CD1c-positive myeloid dendritic cell (primary cell): ENCODE results near the gene CALCA.

Experiments
- DNase-seq: peaks from one replicate; pipeline ENCODE4 v3.0.0-alpha.2; 2016; ENCODE audit errors: extremely low spot score

Gene CALCA

GRCh38 chr11:14949437-14950147, 22.6 kb downstream of the CALCA start:
- no peak for DNase-seq

- DNase-seq, result no peak
Measured at GRCh38 chr11:14942745-14943144, 29.4 kb downstream of the CALCA start.

GRCh38 chr11:14938936-14939335, 33.2 kb downstream of the CALCA start:
- no peak for DNase-seq

- DNase-seq, result no peak
Measured at GRCh38 chr11:14934641-14935351, 37.4 kb downstream of the CALCA start.

GRCh38 chr11:14932447-14932846, 39.7 kb downstream of the CALCA start:
- DNase-seq, result no peak

GRCh38 chr11:14930369-14930768, 41.8 kb downstream of the CALCA start:
- no peak for DNase-seq

GRCh38 chr11:14927146-14927545, 45.0 kb downstream of the CALCA start:
- no peak for DNase-seq

- no peak for DNase-seq
Measured at GRCh38 chr11:14924318-14924717, 47.8 kb downstream of the CALCA start.
